Neural progenitor cell (in vitro differentiated cells): ENCODE data around the gene ARMC3. TPM values are rescaled to one million over a fixed set of nuclear protein-coding genes. Genes with fewer than 3 reads are reported as not detected.

Experiments used
- DNase-seq: peaks from one replicate; pipeline ENCODE4 v3.0.0-alpha.2; 2016; ENCODE audit warnings: low spot score
- H2AFZ ChIP-seq: fragments of 200-600 bp; sonication (generic); replicated peaks from 2 replicates; pipeline ENCODE4 v1.6.1; 2016; ENCODE audit warnings: antibody characterized with exemption
- H3F3A ChIP-seq: fragments of 200-600 bp; sonication (generic); 2 replicates; pipeline ENCODE4 v1.6.1; 2016; ENCODE audit warnings: antibody characterized with exemption, low read depth
- H3K27ac ChIP-seq: fragments of 200-600 bp; sonication (generic); 2 replicates; pipeline ENCODE4 v1.5.1; 2016; ENCODE audit warnings: mild to moderate bottlenecking
- H3K27me3 ChIP-seq: fragments of 200-600 bp; sonication (generic); 2 replicates; pipeline ENCODE4 v1.6.1; 2016; ENCODE audit warnings: mild to moderate bottlenecking, moderate library complexity
- H3K36me3 ChIP-seq: fragments of 200-600 bp; sonication (generic); 2 replicates; pipeline ENCODE4 v1.5.1; 2016
- H3K4me1 ChIP-seq: fragments of 200-600 bp; sonication (generic); 2 replicates; pipeline ENCODE4 v1.6.1; 2016; ENCODE audit warnings: mixed run types
- H3K4me2 ChIP-seq: fragments of 200-600 bp; sonication (generic); 2 replicates; pipeline ENCODE4 v1.6.1; 2016
- H3K4me3 ChIP-seq: fragments of 200-600 bp; sonication (generic); 2 replicates; pipeline ENCODE4 v1.5.1; 2016
- H3K79me2 ChIP-seq: fragments of 200-600 bp; sonication (generic); 2 replicates; pipeline ENCODE4 v1.6.1; 2016; ENCODE audit warnings: low read depth
- H3K9ac ChIP-seq: fragments of 200-600 bp; sonication (generic); 2 replicates; pipeline ENCODE4 v1.6.1; 2016
- H3K9me3 ChIP-seq: fragments of 200-600 bp; sonication (generic); 2 replicates; pipeline ENCODE4 v1.5.1; 2016; ENCODE audit warnings: low read depth
- H4K20me1 ChIP-seq: fragments of 200-600 bp; sonication (generic); 2 replicates; pipeline ENCODE4 v1.6.1; 2016; ENCODE audit warnings: low read depth
- H3K27ac Mint-ChIP-seq: 3 replicates; pipeline ENCODE4 v1.8.0; 2021; ENCODE audit warnings: mixed read lengths
- H3K27me3 Mint-ChIP-seq: 2 replicates; pipeline ENCODE4 v1.8.0; 2022; ENCODE audit warnings: low read depth, mild to moderate bottlenecking, inconsistent platforms, moderate library complexity, mixed read lengths; ENCODE audit not compliant: insufficient read depth
- H3K36me3 Mint-ChIP-seq: 3 replicates; pipeline ENCODE4 v1.8.0; 2021; ENCODE audit warnings: mixed read lengths
- H3K4me1 Mint-ChIP-seq: 3 replicates; pipeline ENCODE4 v1.8.0; 2021; ENCODE audit warnings: mixed read lengths
- H3K4me3 Mint-ChIP-seq: 3 replicates; pipeline ENCODE4 v1.8.0; 2021; ENCODE audit warnings: mild to moderate bottlenecking, moderate library complexity, mixed read lengths
- H3K9me3 Mint-ChIP-seq: 3 replicates; pipeline ENCODE4 v1.8.0; 2020; ENCODE audit warnings: mixed read lengths
- EZH2 ChIP-seq: fragments of 200-600 bp; sonication (generic); IDR thresholded peaks from 2 replicates; pipeline ENCODE4 v1.6.1; 2017; ENCODE audit warnings: antibody characterized with exemption, mild to moderate bottlenecking, moderate library complexity
- EZH2phosphoT487 ChIP-seq: fragments of 200-600 bp; sonication (generic); IDR thresholded peaks from 2 replicates; pipeline ENCODE4 v1.6.1; 2017; ENCODE audit warnings: antibody characterized with exemption
- total RNA-seq: library from RNA; depleted of rRNA; stranded (reverse); fragments of >200 nt; gene quantifications from 2 replicates; pipeline ENCODE4 v1.2.3, GENCODE V29; 2015; ENCODE audit warnings: low replicate concordance
- TF ChIP-seq, protein P1 (sequence below): fragments of 200-600 bp; sonication (generic); IDR thresholded peaks from 2 replicates; pipeline ENCODE4 v1.5.1; 2017; ENCODE audit warnings: antibody characterized with exemption, mild to moderate bottlenecking

ARMC3 gene
- total RNA-seq, 1 donor from 2014 or later: 14.6 TPM

DNA sequence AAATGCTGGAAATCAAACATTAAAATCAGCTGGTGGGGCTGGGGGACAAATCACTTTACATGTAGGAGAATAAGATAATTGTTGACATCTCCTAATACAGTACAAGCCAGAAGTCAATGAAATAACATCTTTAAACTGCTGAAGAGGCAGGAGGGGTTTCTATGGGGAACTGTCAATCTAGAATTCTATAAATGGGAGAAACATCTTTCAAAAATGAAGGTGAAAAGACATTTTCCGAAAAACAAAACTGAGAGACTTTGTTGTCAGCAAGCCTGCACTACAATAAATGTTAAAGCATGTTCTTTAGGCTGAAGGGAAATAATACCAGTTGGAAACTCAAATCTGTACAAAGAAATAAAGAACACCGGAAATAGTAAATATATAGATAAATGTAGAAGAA, 150.3 kb downstream of the ARMC3 start:
- Histone ChIP-seq H3K27ac (no peak overlapping the region), H3K36me3 (no peaks in the 10 kb centered on the region), H3K4me2 (no peak overlapping the region), H3K4me1 (peaks cover 11% of the 10 kb centered on the region), H3K79me2 (no peaks in the 10 kb centered on the region), H3K9me3 (no peaks in the 10 kb centered on the region), H3K4me3 (no peak overlapping the region), H3K9ac (no peak overlapping the region), H3K27me3 (no peaks in the 10 kb centered on the region), H4K20me1 (no peaks in the 10 kb centered on the region), H3F3A (no peaks in the 10 kb centered on the region), H2AFZ (no peak overlapping the region)
- Mint-ChIP-seq H3K4me3 (no peak overlapping the region), H3K36me3 (no peaks in the 10 kb centered on the region), H3K4me1 (peaks cover 6% of the 10 kb centered on the region), H3K9me3 (no peaks in the 10 kb centered on the region), H3K27ac (no peak overlapping the region), H3K27me3 (no peaks in the 10 kb centered on the region)
- DNase-seq: no peak
- no peak for TF ChIP-seq EZH2
- TF ChIP-seq EZH2phosphoT487: no peak
- TF ChIP-seq, protein P1, sequence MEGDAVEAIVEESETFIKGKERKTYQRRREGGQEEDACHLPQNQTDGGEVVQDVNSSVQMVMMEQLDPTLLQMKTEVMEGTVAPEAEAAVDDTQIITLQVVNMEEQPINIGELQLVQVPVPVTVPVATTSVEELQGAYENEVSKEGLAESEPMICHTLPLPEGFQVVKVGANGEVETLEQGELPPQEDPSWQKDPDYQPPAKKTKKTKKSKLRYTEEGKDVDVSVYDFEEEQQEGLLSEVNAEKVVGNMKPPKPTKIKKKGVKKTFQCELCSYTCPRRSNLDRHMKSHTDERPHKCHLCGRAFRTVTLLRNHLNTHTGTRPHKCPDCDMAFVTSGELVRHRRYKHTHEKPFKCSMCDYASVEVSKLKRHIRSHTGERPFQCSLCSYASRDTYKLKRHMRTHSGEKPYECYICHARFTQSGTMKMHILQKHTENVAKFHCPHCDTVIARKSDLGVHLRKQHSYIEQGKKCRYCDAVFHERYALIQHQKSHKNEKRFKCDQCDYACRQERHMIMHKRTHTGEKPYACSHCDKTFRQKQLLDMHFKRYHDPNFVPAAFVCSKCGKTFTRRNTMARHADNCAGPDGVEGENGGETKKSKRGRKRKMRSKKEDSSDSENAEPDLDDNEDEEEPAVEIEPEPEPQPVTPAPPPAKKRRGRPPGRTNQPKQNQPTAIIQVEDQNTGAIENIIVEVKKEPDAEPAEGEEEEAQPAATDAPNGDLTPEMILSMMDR: no peak

DNA sequence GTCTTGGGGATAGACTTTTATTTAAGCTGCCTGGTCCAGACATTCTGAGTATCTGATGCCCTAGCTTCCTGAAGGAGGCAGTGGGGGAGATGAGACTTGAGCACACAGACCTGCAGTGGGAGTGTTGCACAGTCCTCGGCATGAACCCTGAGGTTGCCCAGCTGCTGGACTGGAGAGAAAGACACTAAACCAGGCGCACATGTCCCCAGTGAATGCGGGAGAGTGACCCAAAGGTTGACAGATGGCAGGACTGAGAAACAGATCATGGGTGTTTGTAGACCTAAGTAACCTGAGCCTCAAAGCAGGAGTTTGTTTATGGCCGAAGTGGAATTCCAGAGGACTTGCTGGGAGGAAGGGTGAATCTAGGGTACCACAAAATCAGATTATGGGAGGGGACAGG, 151.8 kb downstream of the ARMC3 start:
- H3K27ac ChIP-seq: no peak overlapping the region
- no peak overlapping the region for H3K27ac Mint-ChIP-seq
- no peaks in the 10 kb centered on the region for H3K36me3 ChIP-seq
- H2AFZ ChIP-seq: peak overlapping the region; percentile 95
- H3K27me3 Mint-ChIP-seq: no peaks in the 10 kb centered on the region
- H3K9me3 Mint-ChIP-seq: no peaks in the 10 kb centered on the region
- no peaks in the 10 kb centered on the region for H3K9me3 ChIP-seq
- H3K4me1 ChIP-seq: peaks cover 11% of the 10 kb centered on the region
- no peaks in the 10 kb centered on the region for H3F3A ChIP-seq
- H3K4me3 ChIP-seq: no peak overlapping the region
- peak overlapping the region; percentile 8 for H3K4me2 ChIP-seq
- no peaks in the 10 kb centered on the region for H3K36me3 Mint-ChIP-seq
- no peaks in the 10 kb centered on the region for H3K79me2 ChIP-seq
- H3K9ac ChIP-seq: no peak overlapping the region
- TF ChIP-seq, protein P1: no peak
- TF ChIP-seq EZH2phosphoT487 (no peak), EZH2 (no peak)
- no peak overlapping the region for H3K4me3 Mint-ChIP-seq
- peak; percentile 13 for DNase-seq
- H3K4me1 Mint-ChIP-seq: peaks cover 6% of the 10 kb centered on the region
- no peaks in the 10 kb centered on the region for H4K20me1 ChIP-seq
- H3K27me3 ChIP-seq: no peaks in the 10 kb centered on the region

DNA sequence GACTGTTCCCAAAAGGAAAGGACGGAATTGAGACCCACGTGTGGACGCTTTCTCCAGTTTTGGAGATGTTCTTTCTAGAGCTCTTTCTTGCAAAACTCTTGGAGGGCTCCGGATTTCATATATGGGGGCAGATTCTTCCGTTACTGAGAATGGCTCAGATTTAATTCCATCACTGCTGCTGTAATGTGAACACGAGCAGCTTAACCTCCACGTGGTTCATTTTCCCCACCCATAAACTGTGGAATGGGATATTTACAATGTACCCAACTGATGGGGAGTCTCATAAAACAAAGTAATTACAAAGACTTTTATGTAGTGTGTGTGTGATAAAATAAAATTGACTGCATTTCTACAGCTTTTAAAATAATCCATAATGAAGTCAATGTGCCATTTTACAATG, 152.4 kb downstream of the ARMC3 start:
- Histone ChIP-seq H3K4me3 (no peak overlapping the region), H4K20me1 (no peaks in the 10 kb centered on the region), H3K9ac (no peak overlapping the region), H3K27ac (no peak overlapping the region), H3K4me2 (no peak overlapping the region), H2AFZ (peak overlapping the region; percentile 95), H3K27me3 (no peaks in the 10 kb centered on the region), H3K79me2 (no peaks in the 10 kb centered on the region), H3K9me3 (no peaks in the 10 kb centered on the region), H3K4me1 (peaks cover 11% of the 10 kb centered on the region), H3F3A (no peaks in the 10 kb centered on the region), H3K36me3 (no peaks in the 10 kb centered on the region)
- Mint-ChIP-seq H3K4me3 (no peak overlapping the region), H3K27ac (no peak overlapping the region), H3K27me3 (no peaks in the 10 kb centered on the region), H3K9me3 (peaks cover 2% of the 10 kb centered on the region), H3K4me1 (peaks cover 6% of the 10 kb centered on the region), H3K36me3 (no peaks in the 10 kb centered on the region)
- DNase-seq: no peak
- TF ChIP-seq, protein P1: no peak
- TF ChIP-seq EZH2phosphoT487: no peak
- no peak for TF ChIP-seq EZH2
